Tibial nerve (tissue), 4 donors: Measurements from ENCODE around the gene ITIH5. TPM values are rescaled to one million over a fixed set of nuclear protein-coding genes. Genes with fewer than 3 reads are reported as not detected.

Source experiments
- DNase-seq, 2 donors: peaks; one replicate each; pipeline ENCODE4 v3.0.0-alpha.2; 2019; ENCODE audit warnings: low spot score in 2 of 2
- H3K27ac ChIP-seq, 4 donors: fragments of 200-600 bp; sonication (generic) in 3 of 4; one replicate each; pipeline ENCODE4 v1.5.1; 2017 to 2019; ENCODE audit warnings: mild to moderate bottlenecking in 1 of 4
- H3K27me3 ChIP-seq, 2 donors: fragments of 200-600 bp; sonication (generic) in 1 of 2; one replicate each; pipeline versions ENCODE4 v1.5.1 to v1.6.0; 2017 to 2019
- H3K36me3 ChIP-seq, 3 donors: fragments of 200-600 bp; sonication (generic); one replicate each; pipeline ENCODE4 v1.5.1; 2018 to 2019
- H3K4me1 ChIP-seq, 4 donors: fragments of 200-600 bp; sonication (generic) in 3 of 4; one replicate each; pipeline ENCODE4 v1.5.1; 2017 to 2019
- H3K4me3 ChIP-seq, 4 donors: fragments of 200-600 bp; sonication (generic) in 3 of 4; one replicate each; pipeline ENCODE4 v1.5.1; 2017 to 2019; ENCODE audit warnings: mild to moderate bottlenecking in 1 of 4, moderate library complexity in 1 of 4
- H3K9me3 ChIP-seq, 4 donors: fragments of 200-600 bp; sonication (generic) in 3 of 4; one replicate each; pipeline ENCODE4 v1.5.1; 2017 to 2019
- POLR2A ChIP-seq, 2 donors: fragments of 450-650 bp; IDR thresholded peaks; one replicate each; pipeline ENCODE4 v1.6.1; 2017; ENCODE audit warnings: antibody characterized with exemption in 2 of 2, mild to moderate bottlenecking in 2 of 2, moderate library complexity in 2 of 2
- WGBS, 2 donors: methylation state at CpG; one replicate each; pipeline ENCODE4 v1.1.5; 2018; 5-methylcytosine and 5-hydroxymethylcytosine counted together
- total RNA-seq, 4 donors: library from RNA; depleted of rRNA; stranded (reverse); fragments of >200 nt; gene quantifications; one replicate each; pipeline ENCODE4 v1.1.0, GENCODE V29; 2016
- TF ChIP-seq, protein P1 (sequence below), 5 experiments: fragments of 200-600 bp in 3 of 5; fragments of 450-650 bp in 2 of 5; sonication (generic) in 3 of 5; IDR thresholded peaks; one replicate each; pipeline ENCODE4 v1.5.1; 2016 to 2019; ENCODE audit warnings: antibody characterized with exemption in 5 of 5, mild to moderate bottlenecking in 3 of 5, moderate library complexity in 2 of 5

ITIH5 gene
- total RNA-seq, 4 donors from 2014 or later: 20.7 to 86.4 (median 26.9) TPM

DNA sequence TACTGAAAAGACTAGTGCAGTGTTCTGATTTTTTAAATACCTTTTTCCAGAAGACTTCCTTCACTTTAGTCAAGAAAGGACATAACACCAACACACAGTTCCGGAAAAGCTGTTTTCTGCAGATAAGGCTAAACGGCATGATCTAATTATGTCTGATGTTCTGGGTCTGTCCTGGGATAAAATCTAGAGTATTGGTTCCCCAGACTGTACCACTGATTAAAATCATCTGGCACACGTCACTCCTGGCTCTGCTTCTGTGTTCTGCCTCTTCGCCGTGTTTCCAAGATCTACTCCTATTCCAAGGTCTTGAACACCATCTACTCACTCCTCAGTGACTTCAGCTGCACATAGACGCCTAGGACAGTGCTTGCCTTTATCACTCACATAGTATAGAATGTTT is 155.2 kb downstream of the ITIH5 start:
- no peak for DNase-seq
- Histone ChIP-seq H3K4me3 (no peak overlapping the region), H3K27me3 (peaks cover 0 to 9% of the 10 kb centered on the region in 2 donors), H3K27ac (no peak overlapping the region), H3K36me3 (no peaks in the 10 kb centered on the region), H3K9me3 (peaks cover 0 to 6% (median 0%) of the 10 kb centered on the region in 4 donors), H3K4me1 (no peaks in the 10 kb centered on the region)
- 73 to 82% methylated on average over 6 of the region's 6 CpGs for WGBS, 2 donors
- no peak for TF ChIP-seq POLR2A (IDR thresholded peaks at IDR 0.05)
- TF ChIP-seq, protein P1, sequence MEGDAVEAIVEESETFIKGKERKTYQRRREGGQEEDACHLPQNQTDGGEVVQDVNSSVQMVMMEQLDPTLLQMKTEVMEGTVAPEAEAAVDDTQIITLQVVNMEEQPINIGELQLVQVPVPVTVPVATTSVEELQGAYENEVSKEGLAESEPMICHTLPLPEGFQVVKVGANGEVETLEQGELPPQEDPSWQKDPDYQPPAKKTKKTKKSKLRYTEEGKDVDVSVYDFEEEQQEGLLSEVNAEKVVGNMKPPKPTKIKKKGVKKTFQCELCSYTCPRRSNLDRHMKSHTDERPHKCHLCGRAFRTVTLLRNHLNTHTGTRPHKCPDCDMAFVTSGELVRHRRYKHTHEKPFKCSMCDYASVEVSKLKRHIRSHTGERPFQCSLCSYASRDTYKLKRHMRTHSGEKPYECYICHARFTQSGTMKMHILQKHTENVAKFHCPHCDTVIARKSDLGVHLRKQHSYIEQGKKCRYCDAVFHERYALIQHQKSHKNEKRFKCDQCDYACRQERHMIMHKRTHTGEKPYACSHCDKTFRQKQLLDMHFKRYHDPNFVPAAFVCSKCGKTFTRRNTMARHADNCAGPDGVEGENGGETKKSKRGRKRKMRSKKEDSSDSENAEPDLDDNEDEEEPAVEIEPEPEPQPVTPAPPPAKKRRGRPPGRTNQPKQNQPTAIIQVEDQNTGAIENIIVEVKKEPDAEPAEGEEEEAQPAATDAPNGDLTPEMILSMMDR (IDR thresholded peaks at IDR 0.05): no peak

Other genes with a start within 250 kb of the ITIH5 start
- gene ITIH2, start 36.4 kb upstream of the ITIH5 start, total RNA-seq: not detected
- 1 to 10 TPM; 6.9 to 9.2 (median 7.7) TPM for gene KIN, start 121.0 kb upstream of the ITIH5 start, total RNA-seq
- gene ATP5F1C, start 121.2 kb upstream of the ITIH5 start, total RNA-seq: 100 to 1,000 TPM; 138 to 224 (median 171) TPM
- 10 to 100 TPM; 11.7 to 12.6 (median 12.4) TPM for gene TAF3, start 151.5 kb upstream of the ITIH5 start, total RNA-seq